SIG-M5 (cell line): Measurements from ENCODE around the gene CD59.
"Not testable (repeated sequence)": the region's sequence is repeated elsewhere in the genome, so short reads cannot be mapped to it uniquely, and the experiment has no call there.

Experiments
- DNase-seq: peaks from one replicate; lab custom pipeline; 2025; lab: John Stamatoyannopoulos, UW

The CD59 gene

DNA sequence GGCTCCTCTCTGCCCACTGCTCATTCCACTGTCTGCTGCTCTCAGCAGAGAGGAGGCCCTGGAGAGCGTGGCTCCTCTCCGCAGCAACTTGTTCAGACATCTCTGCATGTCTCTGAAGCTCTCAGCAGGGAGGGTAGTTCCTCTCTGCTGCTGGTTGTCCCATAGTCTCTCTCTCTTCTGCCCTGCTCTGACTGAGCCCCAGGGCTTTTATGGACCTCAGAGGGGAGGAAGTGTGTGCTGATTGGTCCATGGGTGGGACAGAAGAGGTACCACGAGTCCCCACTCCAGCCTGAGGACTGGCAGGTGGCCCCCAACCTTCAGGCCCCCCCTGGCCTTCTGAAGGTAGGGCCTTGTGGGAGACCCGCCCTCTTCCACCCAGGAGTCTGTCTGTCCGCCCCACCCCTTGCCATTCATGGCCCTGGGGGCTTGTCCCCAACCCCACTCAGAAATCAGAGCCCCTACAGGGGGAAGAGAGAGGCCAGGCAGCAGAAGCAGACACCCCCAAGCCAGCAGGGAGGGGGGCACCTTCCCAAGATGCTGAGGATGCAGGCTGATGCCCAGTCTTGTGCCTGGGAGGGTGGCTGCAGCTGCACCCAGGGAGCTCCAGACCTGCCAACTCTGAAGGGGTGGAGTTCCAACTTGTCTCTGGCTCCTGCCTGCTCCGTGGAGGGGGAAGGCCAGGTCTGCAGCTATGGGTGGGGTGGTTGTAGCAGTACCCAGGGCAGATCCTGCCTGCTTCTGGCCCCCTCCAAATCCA is 70.7 kb downstream of the CD59 start:
- DNase-seq, result no peak

DNA sequence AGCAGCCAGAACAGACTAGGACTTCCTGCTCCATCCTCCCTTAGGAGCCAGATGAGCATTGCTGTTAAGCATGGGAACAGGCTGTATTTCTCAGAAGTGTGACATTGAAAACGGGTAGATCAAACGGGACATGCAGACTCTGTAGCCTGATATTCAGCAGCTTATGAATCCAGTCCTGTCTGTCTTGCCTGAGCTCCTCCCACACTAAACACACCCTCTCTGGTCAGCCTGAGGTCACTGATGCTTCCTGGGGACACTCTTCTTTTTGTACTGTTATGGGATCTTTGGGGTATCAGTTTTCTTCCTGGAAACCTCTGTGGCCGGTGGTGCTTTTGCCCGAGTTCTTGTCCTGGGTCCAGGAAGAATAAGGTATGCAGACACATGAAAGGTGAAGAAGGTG is 71.4 kb downstream of the CD59 start:
- DNase-seq, result no peak

DNA sequence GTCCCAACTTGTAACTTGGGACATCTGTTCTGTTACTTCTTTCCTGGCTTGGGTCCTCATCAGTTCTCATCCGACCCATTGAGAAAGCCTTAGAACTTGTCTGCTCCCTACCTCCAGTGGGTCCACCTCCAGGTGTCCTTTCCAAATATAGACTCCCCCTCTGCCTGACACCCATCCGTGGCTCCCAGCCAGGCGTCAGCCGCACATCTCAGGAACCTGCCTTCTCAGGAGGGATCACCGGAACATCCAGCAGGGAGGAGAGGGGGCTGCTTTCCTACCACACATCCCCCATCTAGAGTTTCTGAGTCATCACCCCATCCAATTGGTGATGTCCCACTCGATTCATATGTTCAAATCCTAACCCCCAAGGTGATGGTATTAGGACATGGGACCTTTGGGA is 72.1 kb downstream of the CD59 start:
- no peak for DNase-seq

DNA sequence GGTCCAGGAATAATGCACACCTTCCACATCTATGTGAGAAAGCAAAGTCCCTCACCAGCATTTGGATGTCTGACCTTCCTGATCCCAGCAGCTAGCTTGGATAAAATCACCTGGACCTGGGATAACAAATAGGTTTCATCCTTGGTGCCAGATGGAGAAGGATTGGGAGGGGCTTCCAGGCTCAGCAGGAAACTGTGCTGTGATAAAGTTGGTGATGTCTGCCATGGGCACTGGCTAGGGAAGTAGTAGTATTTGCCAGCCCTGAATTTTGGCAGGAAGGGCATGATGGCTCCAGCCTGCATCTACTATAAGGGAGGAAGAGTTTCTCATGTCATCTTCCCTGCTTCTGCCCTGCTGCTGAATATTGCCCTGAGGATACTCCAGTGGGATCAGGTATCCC is 73.1 kb downstream of the CD59 start:
- no peak for DNase-seq

DNA sequence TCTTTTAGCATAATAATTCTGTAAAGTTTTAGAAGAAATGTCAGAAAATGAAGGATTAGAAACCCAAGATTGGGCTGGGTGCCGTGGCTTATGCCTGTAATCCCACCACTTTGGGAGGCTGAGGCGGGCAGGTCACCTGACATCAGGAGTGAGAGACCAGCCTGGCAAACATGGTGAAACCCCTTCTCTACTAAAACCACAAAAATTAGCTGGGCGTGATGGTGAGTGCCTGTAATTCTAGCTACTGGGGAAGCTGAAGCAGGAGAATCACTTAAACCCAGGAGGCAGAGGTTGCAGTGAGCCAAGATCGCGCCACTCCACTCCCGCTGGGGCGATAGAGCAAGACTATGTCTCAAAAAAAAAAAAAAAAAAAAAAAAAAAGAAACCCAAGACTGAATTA is 74.7 kb downstream of the CD59 start:
- not testable (repeated sequence) for DNase-seq

DNA sequence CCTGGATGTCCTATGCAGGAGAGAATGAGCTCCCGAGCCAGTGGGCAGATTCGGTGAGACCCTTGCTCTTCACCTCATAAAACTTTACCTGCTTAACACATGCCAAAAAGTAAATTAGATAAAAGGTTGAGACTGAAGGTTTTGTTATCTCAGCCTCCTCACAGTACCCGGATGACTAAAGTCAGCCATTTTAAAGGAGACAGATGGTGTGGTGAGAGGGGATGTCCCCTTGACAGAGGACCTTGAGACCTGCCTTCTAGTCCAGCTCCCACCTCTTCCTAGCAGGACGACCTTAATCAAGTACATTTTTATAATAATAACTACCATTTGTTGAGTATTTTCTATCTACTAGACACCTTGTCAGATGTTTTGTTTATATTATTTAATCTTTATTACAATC is 75.3 kb downstream of the CD59 start:
- DNase-seq, result no peak

DNA sequence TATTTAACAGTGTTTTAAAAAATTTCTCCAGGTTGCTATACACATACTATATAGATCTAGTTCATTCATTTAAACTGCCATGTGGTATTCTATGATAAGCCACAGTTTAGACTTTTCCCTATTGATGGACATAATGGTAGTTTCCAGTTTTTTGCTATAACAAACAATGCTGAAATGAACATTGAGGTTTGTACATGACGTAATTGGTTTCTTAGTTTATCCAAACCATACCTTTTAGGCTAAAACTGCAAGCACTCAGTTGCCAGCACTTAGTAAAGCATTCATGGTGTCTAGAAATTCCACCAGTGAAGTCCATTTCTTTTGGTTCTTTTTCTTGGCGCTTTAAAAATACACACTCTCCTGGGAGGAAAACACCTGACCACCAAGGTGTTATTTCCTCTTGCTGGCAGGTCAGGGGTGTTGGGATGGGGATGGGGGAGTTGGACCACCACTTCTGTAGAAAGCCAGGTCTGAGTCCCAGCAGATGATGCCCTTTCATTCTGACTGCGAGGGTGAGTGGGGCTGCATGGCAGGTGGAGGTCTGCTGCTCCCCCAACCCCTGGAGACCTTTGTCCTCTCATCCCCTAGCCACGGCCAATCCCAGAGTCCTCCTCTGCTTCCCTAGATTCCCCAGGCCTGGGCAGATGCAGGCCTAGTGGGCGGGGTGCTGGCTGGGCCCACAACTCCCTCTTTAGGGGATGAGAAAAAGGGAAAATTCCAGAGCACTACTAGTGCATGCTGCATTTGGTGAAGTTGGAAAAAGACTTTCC is 76.7 kb downstream of the CD59 start:
- no peak for DNase-seq

DNA sequence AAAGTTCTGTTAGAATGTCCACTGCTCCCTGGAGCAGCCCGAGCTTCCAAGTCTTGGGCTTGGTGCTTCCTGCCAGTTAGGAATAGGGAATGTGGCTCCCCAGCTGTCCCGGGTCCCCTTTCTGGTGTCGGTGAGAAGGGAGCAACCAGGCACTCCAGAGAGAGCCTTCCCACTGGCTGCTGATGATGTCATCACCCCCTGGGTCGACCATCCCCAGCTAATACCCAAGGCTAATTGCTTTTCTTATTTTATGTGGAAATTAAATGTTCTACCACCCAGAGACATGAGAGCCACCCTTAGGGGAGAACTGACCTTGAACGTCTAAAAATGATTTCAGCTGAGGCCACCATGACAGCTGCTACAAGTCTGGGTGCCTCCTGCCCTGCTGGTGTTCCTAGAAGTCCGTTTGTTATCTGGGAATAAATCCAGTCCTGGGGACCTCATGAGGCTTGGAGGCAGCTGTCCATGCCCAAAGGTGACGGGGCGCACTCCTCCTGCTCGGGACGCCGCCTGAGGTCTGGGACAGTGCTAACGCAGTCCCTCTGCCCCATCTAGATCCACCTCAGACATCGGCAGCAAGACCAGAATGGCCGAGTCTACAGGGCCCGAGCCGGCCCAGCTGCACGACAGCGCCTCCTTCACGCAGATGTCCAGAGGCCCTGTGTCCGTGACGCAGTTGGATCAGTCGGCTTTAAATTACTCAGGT is 77.9 kb downstream of the CD59 start:
- DNase-seq, result no peak

DNA sequence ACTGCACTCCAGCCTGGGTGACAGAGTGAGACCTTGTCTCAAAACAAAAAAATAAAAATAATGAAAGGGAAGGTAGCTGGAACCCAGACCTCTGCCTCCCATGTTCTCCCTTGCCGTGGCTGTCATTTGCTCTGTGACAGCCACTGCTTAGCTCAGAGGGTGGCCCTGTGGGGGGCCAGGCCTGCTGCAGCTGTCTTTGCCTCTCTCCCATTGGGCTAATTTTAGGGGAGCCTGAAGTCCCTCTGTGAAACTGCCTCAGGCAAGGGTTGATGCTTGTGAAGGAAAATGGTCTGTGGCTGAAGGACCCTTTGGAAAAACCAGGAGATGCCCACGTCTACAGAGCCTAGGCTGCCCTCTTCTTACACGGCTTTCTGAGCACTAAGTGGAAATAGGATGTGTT is 78.5 kb downstream of the CD59 start:
- DNase-seq, result no peak

DNA sequence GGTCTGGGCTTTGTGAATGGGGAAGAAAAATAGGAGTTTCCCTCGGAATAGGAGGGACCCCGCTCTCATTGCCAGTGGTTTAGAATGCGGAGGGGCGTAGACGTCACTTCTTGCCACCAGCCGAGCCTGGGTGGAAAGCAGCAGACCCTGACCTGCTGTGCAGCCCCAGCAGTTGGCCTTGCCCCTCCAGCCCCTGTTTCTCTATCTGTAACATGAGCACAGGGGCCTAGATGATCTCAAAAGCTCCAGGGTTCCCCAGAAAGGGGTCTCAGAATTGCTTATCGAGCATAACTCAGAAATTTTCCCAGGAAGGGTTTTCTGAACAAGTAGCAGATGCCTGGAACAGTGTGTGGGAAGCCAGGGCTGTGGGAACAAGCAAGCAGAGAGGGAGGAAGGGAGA is 79.5 kb downstream of the CD59 start:
- no peak for DNase-seq

DNA sequence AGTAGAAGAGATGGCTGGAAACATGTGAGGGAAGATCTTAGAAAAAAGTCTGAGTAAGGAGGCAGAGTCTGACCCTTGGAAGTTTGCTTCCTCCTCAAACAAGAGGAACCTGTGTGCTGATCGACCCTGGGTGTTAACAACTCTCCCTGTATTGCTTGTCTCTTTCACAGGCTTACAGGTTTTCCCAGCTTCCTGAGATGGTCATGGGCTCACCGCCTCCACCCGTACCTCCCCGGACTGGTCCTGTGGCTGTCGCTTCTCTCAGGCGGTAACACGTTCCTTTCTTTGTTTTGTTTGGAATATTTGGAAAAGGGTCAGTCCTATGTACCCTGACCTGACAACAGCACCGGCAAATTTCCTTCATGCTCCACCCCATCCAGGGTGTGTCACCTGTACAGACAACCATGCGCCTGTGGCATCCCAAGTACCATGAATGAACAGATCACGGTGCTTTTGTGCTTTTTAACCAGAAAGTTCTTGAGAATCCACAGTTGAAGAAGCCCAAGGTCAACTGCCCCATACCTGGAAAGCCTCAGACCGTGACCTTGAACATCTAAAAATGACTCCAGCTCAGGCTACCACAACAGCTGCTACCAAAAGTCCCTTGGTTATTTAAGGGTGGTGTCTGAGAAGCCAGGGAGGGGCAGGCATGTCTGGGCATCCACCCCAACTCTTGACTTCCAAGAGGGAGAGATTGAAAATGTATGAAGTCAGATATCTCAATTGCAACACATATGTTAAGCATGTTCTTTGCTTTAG is 80.2 kb downstream of the CD59 start:
- no peak for DNase-seq

DNA sequence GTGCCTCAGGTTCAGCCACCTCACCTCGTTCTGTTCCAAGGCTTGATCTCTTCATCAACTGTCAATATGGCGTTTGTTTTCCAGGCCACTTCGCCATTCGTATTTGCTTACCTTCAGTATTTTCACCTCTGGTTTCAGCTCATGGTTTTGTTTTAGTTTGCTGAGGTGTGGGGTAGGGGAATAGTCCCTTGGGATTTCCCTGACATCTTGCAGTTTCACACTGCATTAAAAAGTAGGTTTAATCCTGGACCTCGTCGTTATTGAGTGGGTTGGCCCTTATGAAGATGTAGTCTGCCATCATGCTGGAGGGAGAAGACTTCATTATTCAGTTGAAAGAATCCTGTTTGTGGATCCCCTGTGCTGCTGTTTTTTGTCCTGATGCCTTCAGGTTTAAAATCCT is 81.6 kb downstream of the CD59 start:
- no peak for DNase-seq
